Heart right ventricle (tissue), 16 donors: ENCODE measurements around the gene LRRC2. TPM values are rescaled to one million over a fixed set of nuclear protein-coding genes. Genes with fewer than 3 reads are reported as not detected.

ENCODE experiments used
- ATAC-seq, 8 donors: fragments of 200-7000 bp; cut with Tn5 transposase; one replicate each; pipeline ENCODE4 v1.9.1; 2020; ENCODE audit warnings: mild to moderate bottlenecking in 8 of 8, moderate library complexity in 8 of 8, moderate number of reproducible peaks in 1 of 8
- DNase-seq, 2 donors: peaks; one replicate each; pipeline ENCODE4 v3.0.0-alpha.2; 2020
- H3K27ac ChIP-seq, 10 donors: fragments of 200-600 bp; sonication (generic) in 2 of 10; one replicate each; pipeline versions ENCODE4 v1.5.0 to v1.8.0; 2020 to 2022; ENCODE audit warnings: mild to moderate bottlenecking in 3 of 10
- H3K27me3 ChIP-seq, 7 donors: fragments of 200-600 bp; one replicate each; pipeline ENCODE4 v1.8.0; 2021 to 2022; ENCODE audit warnings: mild to moderate bottlenecking in 2 of 7
- H3K36me3 ChIP-seq, 9 donors: fragments of 200-600 bp; sonication (generic) in 1 of 9; one replicate each; pipeline versions ENCODE4 v1.5.0 to v1.8.0; 2020 to 2022; ENCODE audit warnings: mild to moderate bottlenecking in 2 of 9
- H3K4me1 ChIP-seq, 9 donors: fragments of 200-600 bp; sonication (generic) in 1 of 9; one replicate each; pipeline versions ENCODE4 v1.5.0 to v1.8.0; 2020 to 2022; ENCODE audit warnings: mild to moderate bottlenecking in 4 of 9
- H3K4me3 ChIP-seq, 10 donors: fragments of 200-600 bp; sonication (generic) in 2 of 10; one replicate each; pipeline versions ENCODE4 v1.5.0 to v1.8.0; 2020 to 2022; ENCODE audit warnings: mild to moderate bottlenecking in 7 of 10, moderate library complexity in 2 of 10
- H3K9me3 ChIP-seq, 11 donors: fragments of 200-600 bp in 10 of 11; sonication (generic) in 2 of 11; one replicate each; pipeline versions ENCODE4 v1.5.0 to v1.8.0; 2013 to 2022; ENCODE audit warnings: mild to moderate bottlenecking in 2 of 11, control low read depth in 1 of 11, moderate library complexity in 1 of 11
- CTCF ChIP-seq, 9 donors: fragments of 200-600 bp; sonication (generic) in 2 of 9; IDR thresholded peaks; one replicate each; pipeline versions ENCODE4 v1.5.0 to v1.8.0; 2021 to 2022; ENCODE audit warnings: antibody characterized with exemption in 9 of 9, mild to moderate bottlenecking in 5 of 9, moderate library complexity in 1 of 9
- WGBS, 2 donors: extraction: QIAGEN DNeasy Blood & Tissue Kit; methylation state at CpG; one replicate each; pipeline ENCODE4 v1.1.7; 2013; ENCODE audit warnings: inconsistent platforms in 1 of 2; 5-methylcytosine and 5-hydroxymethylcytosine counted together
- intact Hi-C, 10 donors: fragments of 100-400 bp; cut with DNase I; formaldehyde crosslinking; loops; one replicate each; pipeline versions ENCODE4 v1.11.1 to v1.14.2; 2022
- polyA plus RNA-seq, 2 donors: library from polyadenylated mRNA; stranded (reverse); fragments of 200-250 nt; gene quantifications; one replicate each; pipeline ENCODE4 v1.2.3, GENCODE V29; 2013
- total RNA-seq, 10 donors: library from RNA; stranded (reverse); fragmentation: NEBNext Ultra II Directional in 3 of 10; extraction: Animal tissue kit (Norgen Biotek cat#: 25700) in 3 of 10; gene quantifications; one replicate each; pipeline versions ENCODE4 v1.2.1 to v1.2.4, GENCODE V29; 2021 to 2023
- donor health status: Arrhythmogenic right ventricular cardiomyopathy.
- donor health status: ischemic (EF 13 %, LVEDD 7.1; RV severe dilation, severe dysfunction).
- donor health status: healthy with polysubstance abuse.
- donor health status: DM: no; HTN: yes; CAD: no.
- donor health status: DM: no; HTN: no; CAD: no.
- donor health status: ischemic (EF 25% LVEDD 6.9; RV normal size, moderate dysfunction).
- donor health status: ischemic (EF 25% LVEDD 5.7; RV mildly dilated, moderate dysfunction).
- donor health status: healthy.
- donor health status: DM: yes; HTN: yes; CAD: no.
- donor health status: Ischemic cardiomyopathy.
- donor health status: ischemic (EF 35%, LVEDD 5.7; RV mildly dilated, moderate dysfunction).
- donor health status: nonischemic (EF 11% LVEDD 7.7; RV severe dilation, severe dysfunction).
- donor health status: DM: yes; HTN: yes; CAD: no.
- donor health status: PGD.
- donor health status: ischemic (EF 29% LVEDD 5.4; RV normal size, mild dysfunction).
- donor health status: nonischemic (EF 23%, LVEDD 6.1; RV moderate dilation, normal function).

Gene LRRC2
- total and polyA plus RNA-seq, 12 donors, result 10.7 to 163 (median 125) TPM

GRCh38 chr3:46485779-46486175 is 80.3 kb downstream of the LRRC2 start:
- H3K9me3 ChIP-seq, result no peaks in the 10 kb centered on the region
- WGBS, 2 donors, result 88 to 91% methylated on average over 4 of the region's 4 CpGs
- no peaks in the 10 kb centered on the region for H3K36me3 ChIP-seq
- TF ChIP-seq CTCF (IDR thresholded peaks at IDR 0.05), result no peak
- H3K4me1 ChIP-seq, result peaks cover 0 to 18% (median 10%) of the 10 kb centered on the region in 9 donors
- no peak overlapping the region for H3K4me3 ChIP-seq
- intact Hi-C loops, result loop anchor here in 5 of 10 donors (5.0 to 10.0 kb wide), 4 partner anchors 72 to 209 kb away; partner anchors contain the start of gene ALS2CL (in 1 of the 5)
- ATAC-seq (no peak), DNase-seq (no peak)
- no peak overlapping the region for H3K27ac ChIP-seq
- no peaks in the 10 kb centered on the region for H3K27me3 ChIP-seq

- WGBS, 2 donors, result 67 to 69% methylated on average over 10 of the region's 10 CpGs
- intact Hi-C loops, result loop anchor here in 5 of 10 donors (5.0 to 10.0 kb wide), 4 partner anchors 72 to 210 kb away; partner anchors contain the start of gene ALS2CL (in 1 of the 5)
Observed at GRCh38 chr3:46484911-46485778, 81.0 kb downstream of the LRRC2 start.

GRCh38 chr3:46484388-46484787 is 81.7 kb downstream of the LRRC2 start:
- intact Hi-C loops, result loop anchor here in 2 of 10 donors (10.0 kb wide), 2 partner anchors 140 to 210 kb away; partner anchors contain the start of gene ALS2CL (in 1 of the 2)
- Histone ChIP-seq H3K27me3 (peaks cover 0 to 3% (median 0%) of the 10 kb centered on the region in 7 donors), H3K4me1 (peaks cover 0 to 12% (median 9%) of the 10 kb centered on the region in 9 donors), H3K36me3 (no peaks in the 10 kb centered on the region), H3K9me3 (no peaks in the 10 kb centered on the region), H3K4me3 (no peak overlapping the region), H3K27ac (no peak overlapping the region)
- ATAC-seq (no peak), DNase-seq (no peak)
- TF ChIP-seq CTCF (IDR thresholded peaks at IDR 0.05), result no peak
- WGBS, 2 donors, result 94 to 95% methylated on average over 1 of the region's 1 CpG

More at GRCh38 chr3:46484911-46485778, 81.0 kb downstream of the LRRC2 start:
- Histone ChIP-seq H3K4me1 (peaks cover 0 to 13% (median 10%) of the 10 kb centered on the region in 9 donors), H3K27ac (no peak overlapping the region), H3K36me3 (no peaks in the 10 kb centered on the region), H3K27me3 (peaks cover 0 to 3% (median 0%) of the 10 kb centered on the region in 7 donors), H3K9me3 (no peaks in the 10 kb centered on the region), H3K4me3 (no peak overlapping the region)
- DNase-seq (no peak), ATAC-seq (no peak)
- TF ChIP-seq CTCF (IDR thresholded peaks at IDR 0.05), result no peak

- ATAC-seq (peak in 3 of 8 donors; percentile 28 to 38 (median 32)), DNase-seq (no peak)
- intact Hi-C loops, result loop anchor here in 2 of 10 donors (10.0 kb wide), 2 partner anchors 141 to 211 kb away; partner anchors contain the start of gene ALS2CL (in 1 of the 2)
- 84 to 98% methylated on average over 2 of the region's 2 CpGs for WGBS, 2 donors
- Histone ChIP-seq H3K27ac (no peak overlapping the region), H3K4me3 (no peak overlapping the region), H3K27me3 (peaks cover 0 to 4% (median 0%) of the 10 kb centered on the region in 7 donors), H3K36me3 (no peaks in the 10 kb centered on the region), H3K4me1 (peaks cover 0 to 7% (median 4%) of the 10 kb centered on the region in 9 donors), H3K9me3 (no peaks in the 10 kb centered on the region)
- no peak for TF ChIP-seq CTCF (IDR thresholded peaks at IDR 0.05)
Observed at GRCh38 chr3:46483825-46484224, 82.3 kb downstream of the LRRC2 start.
